ENCODE results near the gene UCN3. TPM values are rescaled to one million over a fixed set of nuclear protein-coding genes. Genes with fewer than 3 reads are reported as not detected.
A peak's percentile ranks its signal among the peaks of the same experiment; 100 is the strongest.
"Not testable (repeated sequence)": the region's sequence is repeated elsewhere in the genome, so short reads cannot be mapped to it uniquely, and the experiment has no call there.

The UCN3 gene
- total RNA-seq, 4 donors from 2014 or later: not detected

GRCh38 chr10:5404208-5405041 is 39.7 kb downstream of the UCN3 start, which contains the start of gene TUBAL3:
Gene TUBAL3, minus strand, starts transcription at chr10:5404828. Its CDS starts 36 bp downstream, at chr10:5404792.
- Histone ChIP-seq H3K4me3 (no peak within 1 kb of the TSS), H3K9me3 (no peaks in the 10 kb centered on the region), H3K27ac (no peak within 1 kb of the TSS), H3K27me3 (no peaks in the 10 kb centered on the region), H3K36me3 (no peaks in the 10 kb centered on the region), H3K4me1 (no peaks in the 10 kb centered on the region)
- no peak for TF ChIP-seq POLR2A (IDR thresholded peaks at IDR 0.05)
- no peak for TF ChIP-seq CTCF (IDR thresholded peaks at IDR 0.05)
- intact Hi-C loops (cut with DNase I; ENCODE audit: low total_unique reads): no loop called here
- no peak for DNase-seq

- no peak for DNase-seq
- H3K9me3 ChIP-seq: no peaks in the 10 kb centered on the region
- no peak overlapping the region for H3K4me3 ChIP-seq
- no peaks in the 10 kb centered on the region for H3K4me1 ChIP-seq
- no peak for TF ChIP-seq CTCF (IDR thresholded peaks at IDR 0.05)
- TF ChIP-seq POLR2A (IDR thresholded peaks at IDR 0.05): no peak
- no peaks in the 10 kb centered on the region for H3K27me3 ChIP-seq
- intact Hi-C loops (cut with DNase I; ENCODE audit: low total_unique reads): no loop called here
- H3K27ac ChIP-seq: no peak overlapping the region
- no peaks in the 10 kb centered on the region for H3K36me3 ChIP-seq
Measured at GRCh38 chr10:5406918-5407317, 42.2 kb downstream of the UCN3 start.

GRCh38 chr10:5410787-5411186 is 46.0 kb downstream of the UCN3 start:
- H3K4me3 ChIP-seq; intact Hi-C loops (cut with DNase I; ENCODE audit: low total_unique reads); H3K27ac ChIP-seq; H3K4me1 ChIP-seq; H3K36me3 ChIP-seq; H3K9me3 ChIP-seq; DNase-seq; H3K27me3 ChIP-seq: not testable (repeated sequence)

- no peak for TF ChIP-seq CTCF (IDR thresholded peaks at IDR 0.05)
- TF ChIP-seq POLR2A (IDR thresholded peaks at IDR 0.05): no peak
- Histone ChIP-seq H3K27me3 (no peaks in the 10 kb centered on the region), H3K4me1 (no peaks in the 10 kb centered on the region), H3K36me3 (no peaks in the 10 kb centered on the region), H3K4me3 (peak overlapping the region; percentile 64 to 79), H3K9me3 (no peaks in the 10 kb centered on the region), H3K27ac (peak overlapping the region in 1 of 2 donors; percentile 6)
- intact Hi-C loops (cut with DNase I; ENCODE audit: low total_unique reads): no loop called here
- DNase-seq: no peak
Measured at GRCh38 chr10:5411941-5412276, 47.1 kb downstream of the UCN3 start.

- no peaks in the 10 kb centered on the region for H3K27me3 ChIP-seq
- H3K9me3 ChIP-seq: no peaks in the 10 kb centered on the region
- H3K27ac ChIP-seq: peak within 1 kb of the TSS; percentile 2 to 6
- no peaks in the 10 kb centered on the region for H3K4me1 ChIP-seq
- peak; percentile 81 to 87 for DNase-seq
- peak within 1 kb of the TSS; percentile 64 to 79 for H3K4me3 ChIP-seq
- TF ChIP-seq CTCF (IDR thresholded peaks at IDR 0.05) (no peak), POLR2A (IDR thresholded peaks at IDR 0.05) (peak in 1 of 2 donors; percentile 35)
- intact Hi-C loops (cut with DNase I; ENCODE audit: low total_unique reads): no loop called here
- H3K36me3 ChIP-seq: no peaks in the 10 kb centered on the region
Measured at GRCh38 chr10:5412277-5412941, 47.6 kb downstream of the UCN3 start, which contains the start of gene NET1. Gene NET1, plus strand, starts transcription at chr10:5412557. Its CDS starts 136 bp downstream, at chr10:5412693.

All from uterus (tissue), 4 donors.